A673 (cell line): ENCODE measurements around the gene RELN.

Experiments used
- EZH2 ChIP-seq: fragments of 200-600 bp; sonication (generic); IDR thresholded peaks from 2 replicates; pipeline ENCODE4 v1.6.1; 2017; ENCODE audit warnings: borderline replicate concordance, low read depth, mild to moderate bottlenecking, mixed read lengths, antibody characterized with exemption, low read length; ENCODE audit not compliant: poor library complexity, severe bottlenecking
- TF ChIP-seq, protein P1 (sequence below): fragments of 300-800, 200-600 bp; sonication (generic); conservative IDR thresholded peaks from 2 replicates; pipeline ENCODE4 v1.5.1; 2017; ENCODE audit warnings: low read depth, mild to moderate bottlenecking, antibody characterized with exemption, low read length, moderate library complexity, mixed read lengths

DNA sequence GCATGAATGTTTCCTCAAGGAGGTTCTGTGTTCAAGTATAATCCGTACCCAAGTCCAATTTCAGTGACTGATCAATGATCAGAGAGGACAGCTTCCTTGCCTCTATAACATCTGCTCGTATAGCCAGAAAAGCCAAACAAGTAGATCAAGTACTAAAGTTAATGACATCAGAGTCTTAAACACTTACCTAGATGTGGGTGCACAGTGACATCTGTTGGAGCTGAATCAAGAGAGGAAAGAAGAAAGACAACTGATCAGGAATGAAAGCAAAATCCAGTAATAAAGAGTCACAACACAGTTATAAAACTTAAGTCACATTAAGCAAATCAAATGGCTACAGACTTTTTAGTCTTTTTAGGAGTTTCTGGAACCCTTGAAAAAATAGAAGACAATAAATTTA, 236.5 kb downstream of the RELN start:
- TF ChIP-seq, protein P1, sequence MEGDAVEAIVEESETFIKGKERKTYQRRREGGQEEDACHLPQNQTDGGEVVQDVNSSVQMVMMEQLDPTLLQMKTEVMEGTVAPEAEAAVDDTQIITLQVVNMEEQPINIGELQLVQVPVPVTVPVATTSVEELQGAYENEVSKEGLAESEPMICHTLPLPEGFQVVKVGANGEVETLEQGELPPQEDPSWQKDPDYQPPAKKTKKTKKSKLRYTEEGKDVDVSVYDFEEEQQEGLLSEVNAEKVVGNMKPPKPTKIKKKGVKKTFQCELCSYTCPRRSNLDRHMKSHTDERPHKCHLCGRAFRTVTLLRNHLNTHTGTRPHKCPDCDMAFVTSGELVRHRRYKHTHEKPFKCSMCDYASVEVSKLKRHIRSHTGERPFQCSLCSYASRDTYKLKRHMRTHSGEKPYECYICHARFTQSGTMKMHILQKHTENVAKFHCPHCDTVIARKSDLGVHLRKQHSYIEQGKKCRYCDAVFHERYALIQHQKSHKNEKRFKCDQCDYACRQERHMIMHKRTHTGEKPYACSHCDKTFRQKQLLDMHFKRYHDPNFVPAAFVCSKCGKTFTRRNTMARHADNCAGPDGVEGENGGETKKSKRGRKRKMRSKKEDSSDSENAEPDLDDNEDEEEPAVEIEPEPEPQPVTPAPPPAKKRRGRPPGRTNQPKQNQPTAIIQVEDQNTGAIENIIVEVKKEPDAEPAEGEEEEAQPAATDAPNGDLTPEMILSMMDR = no peak
- no peak for TF ChIP-seq EZH2
